ENCODE data around the gene HTR2A. TPM values are rescaled to one million over a fixed set of nuclear protein-coding genes. Genes with fewer than 3 reads are reported as not detected.

The HTR2A gene
- total RNA-seq, 4 donors from 2014 or later: under 0.01 to 0.86 (median 0.24) TPM

GRCh38 chr13:46797501-46798237 lies 99.2 kb downstream of the HTR2A start:
- Histone ChIP-seq H3K27me3 (no peaks in the 10 kb centered on the region), H3K4me3 (peak overlapping the region; percentile 69 to 91 (median 84)), H3K4me1 (peaks cover 26 to 42% (median 38%) of the 10 kb centered on the region in 4 donors), H3K9me3 (no peaks in the 10 kb centered on the region), H3K36me3 (no peaks in the 10 kb centered on the region), H3K27ac (replicated peaks in 1 of 4) (peak overlapping the region; percentile 87 to 95 (median 89))
- DNase-seq (ENCODE audit: extremely low spot score): no peak
- WGBS: 58% methylated on average over 7 of the region's 9 CpGs
- TF ChIP-seq POLR2AphosphoS5 (IDR thresholded peaks at IDR 0.05) (no peak), POLR2A (IDR thresholded peaks at IDR 0.05; ENCODE audit: low read depth) (no peak), EP300 (IDR thresholded peaks at IDR 0.05) (no peak)
- TF ChIP-seq, protein P1, sequence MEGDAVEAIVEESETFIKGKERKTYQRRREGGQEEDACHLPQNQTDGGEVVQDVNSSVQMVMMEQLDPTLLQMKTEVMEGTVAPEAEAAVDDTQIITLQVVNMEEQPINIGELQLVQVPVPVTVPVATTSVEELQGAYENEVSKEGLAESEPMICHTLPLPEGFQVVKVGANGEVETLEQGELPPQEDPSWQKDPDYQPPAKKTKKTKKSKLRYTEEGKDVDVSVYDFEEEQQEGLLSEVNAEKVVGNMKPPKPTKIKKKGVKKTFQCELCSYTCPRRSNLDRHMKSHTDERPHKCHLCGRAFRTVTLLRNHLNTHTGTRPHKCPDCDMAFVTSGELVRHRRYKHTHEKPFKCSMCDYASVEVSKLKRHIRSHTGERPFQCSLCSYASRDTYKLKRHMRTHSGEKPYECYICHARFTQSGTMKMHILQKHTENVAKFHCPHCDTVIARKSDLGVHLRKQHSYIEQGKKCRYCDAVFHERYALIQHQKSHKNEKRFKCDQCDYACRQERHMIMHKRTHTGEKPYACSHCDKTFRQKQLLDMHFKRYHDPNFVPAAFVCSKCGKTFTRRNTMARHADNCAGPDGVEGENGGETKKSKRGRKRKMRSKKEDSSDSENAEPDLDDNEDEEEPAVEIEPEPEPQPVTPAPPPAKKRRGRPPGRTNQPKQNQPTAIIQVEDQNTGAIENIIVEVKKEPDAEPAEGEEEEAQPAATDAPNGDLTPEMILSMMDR (IDR thresholded peaks at IDR 0.05): no peak
- intact Hi-C loops (cut with DNase I): loop anchor here (5.0 kb wide), 1 partner anchor 245 kb away; the partner anchor contains the start of gene LRCH1

- DNase-seq (ENCODE audit: extremely low spot score): peak; percentile 99
- H3K4me1 ChIP-seq: peaks cover 26 to 42% (median 38%) of the 10 kb centered on the region in 4 donors
Observed at GRCh38 chr13:46796515-46797474, 100.1 kb downstream of the HTR2A start, which contains the start of gene ESD. ESD (minus strand) TSS chr13:46797161; CDS start chr13:46791413, 5,748 bp downstream.

GRCh38 chr13:46796129-46796514 lies 100.7 kb downstream of the HTR2A start:
- no peak for TF ChIP-seq POLR2A (IDR thresholded peaks at IDR 0.05; ENCODE audit: low read depth)
- TF ChIP-seq, protein P1 (IDR thresholded peaks at IDR 0.05): no peak
- TF ChIP-seq EP300 (IDR thresholded peaks at IDR 0.05): no peak
- no peak for TF ChIP-seq POLR2AphosphoS5 (IDR thresholded peaks at IDR 0.05)
- H3K27me3 ChIP-seq: no peaks in the 10 kb centered on the region
- H3K36me3 ChIP-seq: peaks cover 0 to 5% (median 3%) of the 10 kb centered on the region in 4 donors
- peak overlapping the region; percentile 69 to 91 (median 84) for H3K4me3 ChIP-seq
- no peak for DNase-seq (ENCODE audit: extremely low spot score)
- peaks cover 26 to 42% (median 38%) of the 10 kb centered on the region in 4 donors for H3K4me1 ChIP-seq
- intact Hi-C loops (cut with DNase I): loop anchor here (5.0 kb wide), 1 partner anchor 244 kb away; the partner anchor contains the start of gene LRCH1
- no peaks in the 10 kb centered on the region for H3K9me3 ChIP-seq
- H3K27ac ChIP-seq (replicated peaks in 1 of 4): peak overlapping the region; percentile 87 to 95 (median 89)
- 70% methylated on average over 5 of the region's 5 CpGs for WGBS

More at GRCh38 chr13:46796515-46797474, 100.1 kb downstream of the HTR2A start, which contains the start of gene ESD:
- peak; percentile 81 to 95 for TF ChIP-seq POLR2AphosphoS5 (IDR thresholded peaks at IDR 0.05)
- TF ChIP-seq POLR2A (IDR thresholded peaks at IDR 0.05; ENCODE audit: low read depth): peak; percentile 38
- TF ChIP-seq, protein P1 (IDR thresholded peaks at IDR 0.05): no peak
- Histone ChIP-seq H3K36me3 (no peaks in the 10 kb centered on the region), H3K27ac (replicated peaks in 1 of 4) (peak within 1 kb of the TSS; percentile 87 to 95 (median 89)), H3K27me3 (no peaks in the 10 kb centered on the region), H3K9me3 (no peaks in the 10 kb centered on the region), H3K4me3 (peak within 1 kb of the TSS; percentile 69 to 91 (median 84))
- WGBS: under 1% methylated on average over 53 of the region's 77 CpGs
- intact Hi-C loops (cut with DNase I): loop anchor here (5.0 kb wide), 1 partner anchor 244 kb away; the partner anchor contains the start of gene LRCH1

DNA sequence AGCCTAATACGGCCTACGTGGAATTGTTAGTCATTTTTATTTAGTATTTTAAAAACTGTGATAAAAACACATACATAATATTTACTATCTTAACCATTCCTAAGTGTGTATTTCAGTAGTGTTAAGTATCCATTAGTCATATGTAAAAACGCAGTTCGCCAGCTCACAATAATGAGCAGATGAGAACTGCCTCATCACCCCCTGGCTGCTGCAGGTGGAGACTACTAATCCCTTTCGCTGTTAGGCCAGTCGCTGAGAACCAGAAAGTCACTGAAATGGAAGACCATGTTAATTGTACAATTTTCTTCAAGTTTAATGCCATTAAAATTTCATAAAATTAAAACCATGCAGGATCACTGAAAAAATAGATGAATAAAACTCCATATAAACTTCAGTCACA lies 101.5 kb downstream of the HTR2A start:
- intact Hi-C loops (cut with DNase I): loop anchor here (5.0 kb wide), 1 partner anchor 243 kb away; the partner anchor contains the start of gene LRCH1

More for the DNA sequence above, 101.5 kb downstream of the HTR2A start:
- H3K4me1 ChIP-seq: peaks cover 26 to 42% (median 38%) of the 10 kb centered on the region in 4 donors
- H3K9me3 ChIP-seq: no peaks in the 10 kb centered on the region
- no peak for TF ChIP-seq POLR2A (IDR thresholded peaks at IDR 0.05; ENCODE audit: low read depth)
- TF ChIP-seq, protein P1 (IDR thresholded peaks at IDR 0.05): no peak
- TF ChIP-seq EP300 (IDR thresholded peaks at IDR 0.05): no peak
- TF ChIP-seq POLR2AphosphoS5 (IDR thresholded peaks at IDR 0.05): no peak
- peaks cover 7 to 13% (median 11%) of the 10 kb centered on the region in 4 donors for H3K36me3 ChIP-seq
- no peak for DNase-seq (ENCODE audit: extremely low spot score)
- peak overlapping the region in 1 of 4 donors; percentile 95 for H3K27ac ChIP-seq (replicated peaks in 1 of 4)
- H3K27me3 ChIP-seq: no peaks in the 10 kb centered on the region
- WGBS: 87% methylated on average over 6 of the region's 6 CpGs
- H3K4me3 ChIP-seq: no peak overlapping the region
